GM12878 (cell line): ENCODE data around the gene SOCS4. TPM values are rescaled to one million over a fixed set of nuclear protein-coding genes. Genes with fewer than 3 reads are reported as not detected.
"Not testable (repeated sequence)": the region's sequence is repeated elsewhere in the genome, so short reads cannot be mapped to it uniquely, and the experiment has no call there.

Experiments used
- ATAC-seq: fragments of 200-7000 bp; cut with Tn5 transposase; 3 replicates; pipeline ENCODE4 v1.9.1; 2020; ENCODE audit warnings: mild to moderate bottlenecking, moderate library complexity
- BruUV-seq: library from RNA; stranded (reverse); fragments of 400-500 nt; replicated peaks from 2 replicates; lab custom pipeline; 2021; lab: Mats Ljungman, UMichigan
- CTCF ChIA-PET: fragments of 300-600 bp; sonication (Branson Sonifier 250); formaldehyde crosslinking; extraction: SDS; loops from one replicate; lab custom pipeline; 2021; ENCODE audit warnings: inconsistent platforms; lab: Yijun Ruan, JAX
- POLR2A ChIA-PET: fragments of 350-600 bp; formaldehyde crosslinking; extraction: SDS; loops from one replicate; lab custom pipeline; 2021; ENCODE audit warnings: inconsistent platforms; lab: Charles Lee
- RAD21 ChIA-PET: fragments of 300-600 bp; sonication (Branson Sonifier 250); formaldehyde crosslinking; loops from one replicate; lab custom pipeline; 2023; ENCODE audit warnings: antibody characterized with exemption; ENCODE audit not compliant: unreplicated experiment; lab: Charles Lee
- SMC1A ChIA-PET: fragments of 300-600 bp; sonication (Branson Sonifier 250); formaldehyde crosslinking; loops from one replicate; lab custom pipeline; 2023; ENCODE audit not compliant: unreplicated experiment, uncharacterized antibody; lab: Charles Lee
- DNase-seq: peaks from one replicate; pipeline ENCODE4 v3.0.0-alpha.2; 2011; ENCODE audit warnings: low read depth, low spot score
- FAIRE-seq: peaks from 3 replicates; lab custom pipeline; 2011; peaks lifted over from hg19 to GRCh38; lab: Jason Lieb, UNC
- H2AFZ ChIP-seq: 2 replicates; pipeline ENCODE4 v1.6.0; 2011; ENCODE audit warnings: low read depth, low read length, control low read depth; ENCODE audit not compliant: control insufficient read depth
- H3K27ac ChIP-seq: 2 replicates; pipeline ENCODE4 v1.5.1; 2011; ENCODE audit warnings: control low read depth; ENCODE audit not compliant: control insufficient read depth, insufficient read depth
- H3K27me3 ChIP-seq, 2 experiments: replicated peaks in 1 of 2; 2 replicates each; pipeline versions ENCODE4 v1.6.0 to v1.6.1; 2011; ENCODE audit warnings: low read length in 1 of 2; ENCODE audit not compliant: control insufficient read depth in 2 of 2, insufficient read depth in 2 of 2
- H3K36me3 ChIP-seq, 2 experiments: 2 replicates each; pipeline ENCODE4 v1.5.1; 2011; ENCODE audit warnings: low read length in 1 of 2; ENCODE audit not compliant: control insufficient read depth in 2 of 2, insufficient read depth in 2 of 2
- H3K4me1 ChIP-seq: 2 replicates; pipeline ENCODE4 v1.6.1; 2011; ENCODE audit warnings: mild to moderate bottlenecking, low read length, moderate library complexity, mixed read lengths; ENCODE audit not compliant: control insufficient read depth, insufficient read depth
- H3K4me2 ChIP-seq: 2 replicates; pipeline ENCODE4 v1.6.0; 2011; ENCODE audit warnings: control low read depth; ENCODE audit not compliant: control insufficient read depth, insufficient read depth
- H3K4me3 ChIP-seq: fragments of 200-600 bp; sonication (generic); 2 replicates; pipeline ENCODE4 v1.5.1; 2016
- H3K79me2 ChIP-seq: 2 replicates; pipeline ENCODE4 v1.6.0; 2011; ENCODE audit warnings: low read length; ENCODE audit not compliant: control insufficient read depth, insufficient read depth
- H3K9ac ChIP-seq: 2 replicates; pipeline ENCODE4 v1.8.0; 2011; ENCODE audit warnings: low read length, control low read depth, mixed read lengths; ENCODE audit not compliant: control insufficient read depth, insufficient read depth
- H3K9me3 ChIP-seq: replicated peaks from 3 replicates; pipeline ENCODE4 v1.5.1; 2011; ENCODE audit warnings: mild to moderate bottlenecking, low read length; ENCODE audit not compliant: control insufficient read depth, insufficient read depth
- H4K20me1 ChIP-seq: 2 replicates; pipeline ENCODE4 v1.6.0; 2011; ENCODE audit not compliant: control insufficient read depth, insufficient read depth
- POLR2AphosphoS5 ChIP-seq: IDR thresholded peaks from 2 replicates; pipeline ENCODE4 v1.6.1; 2011; ENCODE audit warnings: mild to moderate bottlenecking, low read length, inconsistent platforms
- WGBS: methylation state at CpG from one replicate; pipeline ENCODE4 v1.1.6; 2016; ENCODE audit warnings: low lambda C conversion rate; ENCODE audit not compliant: insufficient replicate concordance, insufficient coverage; ENCODE audit errors: missing lambda C conversion rate; 5-methylcytosine and 5-hydroxymethylcytosine counted together
- in situ Hi-C: fragments of 300-500 bp; cut with MboI; formaldehyde crosslinking; loops from 9 replicates; pipeline ENCODE4 v1.14.3; 2018; ENCODE audit warnings: mixed read lengths
- intact Hi-C: fragments of 100-400 bp; cut with micrococcal nuclease; formaldehyde crosslinking; loops from one replicate; pipeline ENCODE4 v1.14.2; 2022; ENCODE audit not compliant: unreplicated experiment
- polyA plus RNA-seq, 11 experiments: library from polyadenylated mRNA; depleted of rRNA in 4 of 11; unstranded in 6 of 11; stranded (reverse) in 5 of 11; fragments of >200 nt; fragmentation: Nextera tagmentation in 4 of 11; fragmentation: Illumina TruSeq in 1 of 11; extraction: Ambion mirVana in 4 of 11; extraction: Trizol in 1 of 11; gene quantifications; 1 replicate in 1 of 11; 2 replicates in 10 of 11; pipeline versions ENCODE4 v1.2.1 to v1.2.3, GENCODE V29; 2011 to 2016; ENCODE audit warnings: inconsistent platforms in 2 of 11, missing spikeins in 2 of 11, low read depth in 1 of 11
- total RNA-seq, 4 experiments: library from RNA; depleted of rRNA in 3 of 4; stranded (reverse); fragments of >200 nt in 3 of 4; fragmentation: Illumina TruSeq in 1 of 4; extraction: Trizol in 1 of 4; gene quantifications; 2 replicates each; pipeline versions ENCODE4 v1.2.1 to v1.2.3, GENCODE V29; 2013 to 2021
- TF ChIP-seq, protein P1 (sequence below): fragments of 450-650 bp; IDR thresholded peaks from 2 replicates; pipeline ENCODE4 v1.6.1; 2016; ENCODE audit warnings: mild to moderate bottlenecking

The SOCS4 gene
- total and polyA plus RNA-seq, 10 of the 15 experiments (the other 5 are each of a cell fraction or from before 2014, with no cell fraction given), result 5.7 to 31.5 (median 20.8) TPM

- H3K4me2 ChIP-seq, ATAC-seq, FAIRE-seq, DNase-seq, in situ Hi-C loops, H3K9me3 ChIP-seq, H3K27ac ChIP-seq, H3K4me3 ChIP-seq, H2AFZ ChIP-seq, BruUV-seq, H3K9ac ChIP-seq, H3K27me3 ChIP-seq, H4K20me1 ChIP-seq, intact Hi-C loops, H3K4me1 ChIP-seq: not testable (repeated sequence)
- Histone ChIP-seq H3K36me3 (peaks cover 1 to 14% of the 10 kb centered on the region in 2 experiments; a peak in 3 of 4 replicates), H3K79me2 (peaks cover 22% of the 10 kb centered on the region)
- CTCF ChIA-PET, result interaction anchor here (1.0 to 2.7 kb wide), 4 partner anchors 10 to 161 kb away, joined by 4 to 14 read pairs (median 11); partner anchors contain the start of gene MAPK1IP1L
- POLR2A ChIA-PET, result interaction anchor here (1.7 to 2.7 kb wide), 3 partner anchors 10 to 35 kb away, joined by 7 to 12 read pairs (median 8); no protein-coding TSS in a partner anchor
- WGBS, result 93% methylated on average over 2 of the region's 2 CpGs
- SMC1A ChIA-PET, result interaction anchor here (1.1 to 4.2 kb wide), 7 partner anchors 9 to 118 kb away, joined by 3 to 31 read pairs (median 6); partner anchors contain the start of gene MAPK1IP1L
- RAD21 ChIA-PET, result interaction anchor here (1.4 to 2.1 kb wide), 3 partner anchors 25 to 500 kb away, joined by 3 to 5 read pairs (median 3); no protein-coding TSS in a partner anchor
Measured at GRCh38 chr14:55064896-55065295, 37.9 kb downstream of the SOCS4 start.

DNA sequence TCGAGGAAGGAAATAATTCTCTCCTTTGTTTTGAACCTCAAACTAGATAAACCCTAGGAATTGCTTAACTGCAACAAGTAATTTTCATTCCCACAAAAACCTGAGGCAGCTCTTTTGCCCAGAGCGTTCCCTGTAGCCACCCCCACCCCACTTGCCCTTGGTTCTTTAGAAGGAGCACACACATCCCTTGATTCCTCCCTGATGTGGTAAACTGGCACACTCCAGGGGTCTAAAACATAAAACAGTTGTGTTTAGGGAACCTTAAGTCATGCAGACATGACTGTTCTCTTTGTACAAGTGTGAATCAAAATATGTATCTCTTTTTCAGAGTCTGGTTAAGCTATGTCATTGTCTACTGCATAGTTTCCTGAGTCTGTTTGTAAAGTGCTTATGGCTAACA lies 38.4 kb downstream of the SOCS4 start:
- Histone ChIP-seq H3K9me3 (no peaks in the 10 kb centered on the region), H3K9ac (no peak overlapping the region), H3K4me3 (no peak overlapping the region), H2AFZ (no peak overlapping the region), H3K27ac (no peak overlapping the region), H3K79me2 (peaks cover 17% of the 10 kb centered on the region), H3K27me3 (no peaks in the 10 kb centered on the region), H3K4me1 (0 out of 2 replicates have a peak, but pooled peaks cover under 1% of the 10 kb centered on the region), H3K4me2 (no peak overlapping the region), H3K36me3 (peaks cover 1 to 14% of the 10 kb centered on the region in 2 experiments; a peak in 3 of 4 replicates), H4K20me1 (no peaks in the 10 kb centered on the region)
- intact Hi-C loops, result no loop called here
- WGBS, result 94% methylated on average over 2 of the region's 2 CpGs
- ATAC-seq (peak; percentile 30), DNase-seq (no peak), FAIRE-seq (no peak)
- in situ Hi-C loops, result no loop called here
- RAD21 ChIA-PET, result interaction anchor here (1.1 to 2.4 kb wide), 7 partner anchors 14 to 500 kb away, joined by 3 to 11 read pairs (median 4); partner anchors contain the start of gene MAPK1IP1L
- peak; percentile 31; the same call in 1 of the 2 replicates for TF ChIP-seq POLR2AphosphoS5
- TF ChIP-seq, protein P1, sequence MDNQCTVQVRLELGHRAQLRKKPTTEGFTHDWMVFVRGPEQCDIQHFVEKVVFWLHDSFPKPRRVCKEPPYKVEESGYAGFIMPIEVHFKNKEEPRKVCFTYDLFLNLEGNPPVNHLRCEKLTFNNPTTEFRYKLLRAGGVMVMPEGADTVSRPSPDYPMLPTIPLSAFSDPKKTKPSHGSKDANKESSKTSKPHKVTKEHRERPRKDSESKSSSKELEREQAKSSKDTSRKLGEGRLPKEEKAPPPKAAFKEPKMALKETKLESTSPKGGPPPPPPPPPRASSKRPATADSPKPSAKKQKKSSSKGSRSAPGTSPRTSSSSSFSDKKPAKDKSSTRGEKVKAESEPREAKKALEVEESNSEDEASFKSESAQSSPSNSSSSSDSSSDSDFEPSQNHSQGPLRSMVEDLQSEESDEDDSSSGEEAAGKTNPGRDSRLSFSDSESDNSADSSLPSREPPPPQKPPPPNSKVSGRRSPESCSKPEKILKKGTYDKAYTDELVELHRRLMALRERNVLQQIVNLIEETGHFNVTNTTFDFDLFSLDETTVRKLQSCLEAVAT, result no peak
- POLR2A ChIA-PET, result interaction anchor here (0.6 to 2.7 kb wide), 10 partner anchors 11 to 1793 kb away, joined by 3 to 12 read pairs (median 4); no protein-coding TSS in a partner anchor
- no TSS peak for BruUV-seq
- SMC1A ChIA-PET, result interaction anchor here (0.8 to 4.2 kb wide), 11 partner anchors 8 to 117 kb away, joined by 3 to 31 read pairs (median 4); partner anchors contain the start of genes MAPK1IP1L, SOCS4 and WDHD1
- CTCF ChIA-PET, result interaction anchor here (0.8 to 2.7 kb wide), 5 partner anchors 10 to 162 kb away, joined by 3 to 14 read pairs (median 9); partner anchors contain the start of gene MAPK1IP1L
